GM12892 (cell line): ENCODE results near the gene PAWR.

Source experiments
- DNase-seq: peaks from one replicate; pipeline ENCODE4 v3.0.0; 2011; ENCODE audit not compliant: insufficient read length
- FAIRE-seq: peaks from 2 replicates; lab custom pipeline; 2011; peaks lifted over from hg19 to GRCh38; lab: Jason Lieb, UNC
- POLR2A ChIP-seq: IDR thresholded peaks from 2 replicates; pipeline ENCODE4 v1.6.1; 2011; ENCODE audit warnings: low read depth, low read length, control low read depth
- POLR2AphosphoS5 ChIP-seq: IDR thresholded peaks from 2 replicates; pipeline ENCODE4 v1.6.1; 2011; ENCODE audit warnings: low read depth, low read length, control low read depth
- TAF1 ChIP-seq: IDR thresholded peaks from 2 replicates; pipeline ENCODE4 v1.6.1; 2011; ENCODE audit warnings: low read depth, mild to moderate bottlenecking, control low read depth, low read length, borderline replicate concordance

Gene PAWR

GRCh38 chr12:79535751-79536150, 155.0 kb downstream of the PAWR start:
- FAIRE-seq: no peak
- TF ChIP-seq POLR2A (no peak), TAF1 (no peak), POLR2AphosphoS5 (no peak)
- no peak for DNase-seq
